Prostate gland (tissue), 2 donors: Measurements from ENCODE around the gene ITGB5.

ENCODE experiments used
- POLR2A ChIP-seq: fragments of 450-650 bp; IDR thresholded peaks from one replicate; pipeline ENCODE4 v1.6.1; 2016; ENCODE audit warnings: antibody characterized with exemption, mild to moderate bottlenecking
- TF ChIP-seq, protein P1 (sequence below), 4 experiments: fragments of 200-600 bp in 2 of 4; fragments of 450-650 bp in 2 of 4; sonication (generic) in 2 of 4; IDR thresholded peaks; 1 replicate in 3 of 4; 2 replicates in 1 of 4; pipeline ENCODE4 v1.5.1; 2016 to 2019; ENCODE audit warnings: antibody characterized with exemption in 4 of 4, mild to moderate bottlenecking in 2 of 4, moderate library complexity in 2 of 4

DNA sequence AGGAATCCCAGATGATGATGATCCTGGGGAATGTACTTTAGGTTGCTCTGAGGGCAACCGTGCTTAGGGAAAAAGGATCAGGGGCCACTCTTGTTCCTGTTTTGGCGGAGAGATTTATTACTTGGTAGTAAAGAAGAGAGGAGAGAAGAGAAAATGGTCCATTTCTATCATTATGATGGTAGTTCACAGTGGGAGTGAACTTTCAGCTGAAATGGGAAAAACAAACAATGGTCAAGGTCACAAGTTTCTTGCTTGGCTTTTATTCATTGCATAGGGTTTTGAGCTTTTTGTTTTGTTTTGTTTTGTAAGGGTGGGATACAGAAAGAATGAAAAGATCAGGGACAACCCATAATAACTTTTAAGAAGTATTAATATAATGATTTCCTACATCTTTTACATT lies 164.6 kb downstream of the ITGB5 start:
- TF ChIP-seq, protein P1, sequence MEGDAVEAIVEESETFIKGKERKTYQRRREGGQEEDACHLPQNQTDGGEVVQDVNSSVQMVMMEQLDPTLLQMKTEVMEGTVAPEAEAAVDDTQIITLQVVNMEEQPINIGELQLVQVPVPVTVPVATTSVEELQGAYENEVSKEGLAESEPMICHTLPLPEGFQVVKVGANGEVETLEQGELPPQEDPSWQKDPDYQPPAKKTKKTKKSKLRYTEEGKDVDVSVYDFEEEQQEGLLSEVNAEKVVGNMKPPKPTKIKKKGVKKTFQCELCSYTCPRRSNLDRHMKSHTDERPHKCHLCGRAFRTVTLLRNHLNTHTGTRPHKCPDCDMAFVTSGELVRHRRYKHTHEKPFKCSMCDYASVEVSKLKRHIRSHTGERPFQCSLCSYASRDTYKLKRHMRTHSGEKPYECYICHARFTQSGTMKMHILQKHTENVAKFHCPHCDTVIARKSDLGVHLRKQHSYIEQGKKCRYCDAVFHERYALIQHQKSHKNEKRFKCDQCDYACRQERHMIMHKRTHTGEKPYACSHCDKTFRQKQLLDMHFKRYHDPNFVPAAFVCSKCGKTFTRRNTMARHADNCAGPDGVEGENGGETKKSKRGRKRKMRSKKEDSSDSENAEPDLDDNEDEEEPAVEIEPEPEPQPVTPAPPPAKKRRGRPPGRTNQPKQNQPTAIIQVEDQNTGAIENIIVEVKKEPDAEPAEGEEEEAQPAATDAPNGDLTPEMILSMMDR (IDR thresholded peaks at IDR 0.05), result no peak
- no peak for TF ChIP-seq POLR2A
